ENCODE results near the gene PCBD1.

- TF ChIP-seq YY1 (IDR thresholded peaks at IDR 0.05; ENCODE audit: insufficient read depth, insufficient read length) (no peak), ZNF274 (IDR thresholded peaks at IDR 0.05; ENCODE audit: low read depth, low read length) (no peak), SUZ12 (IDR thresholded peaks at IDR 0.05; ENCODE audit: extremely low read depth, insufficient read depth, insufficient read length) (no peak)
Measured at GRCh38 chr10:70932392-70933196, 44.2 kb upstream of the PCBD1 start.

Data from NT2/D1 (cell line).